Right lobe of liver (tissue), 4 donors: ENCODE results near the gene SKP2.

Source experiments
- POLR2A ChIP-seq: fragments of 450-650 bp; IDR thresholded peaks from one replicate; pipeline ENCODE4 v1.6.1; 2017; ENCODE audit warnings: antibody characterized with exemption, mild to moderate bottlenecking
- TF ChIP-seq, protein P1 (sequence below), 4 donors: fragments of 200-600 bp in 3 of 4; fragments of 450-650 bp in 1 of 4; IDR thresholded peaks; one replicate each; pipeline versions ENCODE4 v1.5.1 to v1.8.0; 2016 to 2022; ENCODE audit warnings: antibody characterized with exemption in 4 of 4, mild to moderate bottlenecking in 2 of 4
- donor health status: DM: no; HTN: no; CAD: no.
- donor health status: DM: no; HTN: no; CAD: no.
- donor health status: DM: no; HTN: yes; CAD: no.

DNA sequence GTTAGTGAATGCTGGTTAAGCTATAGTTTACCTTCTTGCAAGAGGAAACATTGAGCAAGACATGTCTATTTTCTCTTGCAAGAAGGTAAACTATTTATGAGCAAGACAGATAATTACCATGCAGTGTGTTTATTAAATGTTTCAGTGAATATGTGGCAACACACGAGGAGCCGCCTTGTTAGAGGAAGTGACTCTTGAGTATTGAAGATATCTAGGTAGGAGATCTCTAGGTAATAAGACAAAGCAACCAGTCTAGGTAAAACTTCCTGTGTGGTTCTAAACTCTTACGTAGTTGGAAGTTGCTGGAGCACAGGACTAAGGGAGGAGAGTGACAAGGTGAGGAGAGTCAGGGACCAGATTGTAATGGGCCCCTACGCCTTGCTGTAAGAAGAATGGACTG lies 16.8 kb downstream of the SKP2 start:
- TF ChIP-seq, protein P1, sequence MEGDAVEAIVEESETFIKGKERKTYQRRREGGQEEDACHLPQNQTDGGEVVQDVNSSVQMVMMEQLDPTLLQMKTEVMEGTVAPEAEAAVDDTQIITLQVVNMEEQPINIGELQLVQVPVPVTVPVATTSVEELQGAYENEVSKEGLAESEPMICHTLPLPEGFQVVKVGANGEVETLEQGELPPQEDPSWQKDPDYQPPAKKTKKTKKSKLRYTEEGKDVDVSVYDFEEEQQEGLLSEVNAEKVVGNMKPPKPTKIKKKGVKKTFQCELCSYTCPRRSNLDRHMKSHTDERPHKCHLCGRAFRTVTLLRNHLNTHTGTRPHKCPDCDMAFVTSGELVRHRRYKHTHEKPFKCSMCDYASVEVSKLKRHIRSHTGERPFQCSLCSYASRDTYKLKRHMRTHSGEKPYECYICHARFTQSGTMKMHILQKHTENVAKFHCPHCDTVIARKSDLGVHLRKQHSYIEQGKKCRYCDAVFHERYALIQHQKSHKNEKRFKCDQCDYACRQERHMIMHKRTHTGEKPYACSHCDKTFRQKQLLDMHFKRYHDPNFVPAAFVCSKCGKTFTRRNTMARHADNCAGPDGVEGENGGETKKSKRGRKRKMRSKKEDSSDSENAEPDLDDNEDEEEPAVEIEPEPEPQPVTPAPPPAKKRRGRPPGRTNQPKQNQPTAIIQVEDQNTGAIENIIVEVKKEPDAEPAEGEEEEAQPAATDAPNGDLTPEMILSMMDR (IDR thresholded peaks at IDR 0.05), result no peak
- TF ChIP-seq POLR2A, result no peak
